ENCODE measurements around the gene PSMD11. TPM values are rescaled to one million over a fixed set of nuclear protein-coding genes. Genes with fewer than 3 reads are reported as not detected.

PSMD11 gene
- total and polyA plus RNA-seq, 2 donors (not counting 3 experiments of a cell fraction or from before 2014, with no cell fraction given): 59.4 to 153 TPM

GRCh38 chr17:32483451-32484019 is 39.2 kb downstream of the PSMD11 start:
- H2AFZ ChIP-seq (ENCODE audit: low read depth, low read length): no peak overlapping the region
- no peak overlapping the region for H3K4me2 ChIP-seq (ENCODE audit: insufficient read depth, low read length)
- ChIA-PET CTCF (interaction anchor here (0.6 to 6.6 kb wide), 25 partner anchors 11 to 1267 kb away, joined by 3 to 41 read pairs (median 4); partner anchors contain the start of genes MYO1D and PSMD11), POLR2A (no interaction called here)
- peaks cover 2% of the 10 kb centered on the region for H3K79me2 ChIP-seq (ENCODE audit: control insufficient read depth, insufficient read depth, low read length)
- H3K9me3 ChIP-seq (replicated peaks; ENCODE audit: control insufficient read depth, insufficient read depth, low read length): no peaks in the 10 kb centered on the region
- no peaks in the 10 kb centered on the region for H4K20me1 ChIP-seq (replicated peaks; ENCODE audit: control insufficient read depth, extremely low read depth, insufficient read depth, low read length)
- H3K4me1 ChIP-seq (ENCODE audit: control insufficient read depth, extremely low read depth, insufficient read depth, low read length): peaks cover 6% of the 10 kb centered on the region
- no TSS peak for BruUV-seq (replicated peaks)
- FAIRE-seq (peak; percentile 79), DNase-seq (ENCODE audit: low read depth, low spot score) (peak; percentile 72)
- no peak overlapping the region for H3K4me3 ChIP-seq (replicated peaks in 1 of 3; ENCODE audit: insufficient read depth in 1 of 3, low read depth in 1 of 3, low read length in 3 of 3)
- TF ChIP-seq, protein P1, sequence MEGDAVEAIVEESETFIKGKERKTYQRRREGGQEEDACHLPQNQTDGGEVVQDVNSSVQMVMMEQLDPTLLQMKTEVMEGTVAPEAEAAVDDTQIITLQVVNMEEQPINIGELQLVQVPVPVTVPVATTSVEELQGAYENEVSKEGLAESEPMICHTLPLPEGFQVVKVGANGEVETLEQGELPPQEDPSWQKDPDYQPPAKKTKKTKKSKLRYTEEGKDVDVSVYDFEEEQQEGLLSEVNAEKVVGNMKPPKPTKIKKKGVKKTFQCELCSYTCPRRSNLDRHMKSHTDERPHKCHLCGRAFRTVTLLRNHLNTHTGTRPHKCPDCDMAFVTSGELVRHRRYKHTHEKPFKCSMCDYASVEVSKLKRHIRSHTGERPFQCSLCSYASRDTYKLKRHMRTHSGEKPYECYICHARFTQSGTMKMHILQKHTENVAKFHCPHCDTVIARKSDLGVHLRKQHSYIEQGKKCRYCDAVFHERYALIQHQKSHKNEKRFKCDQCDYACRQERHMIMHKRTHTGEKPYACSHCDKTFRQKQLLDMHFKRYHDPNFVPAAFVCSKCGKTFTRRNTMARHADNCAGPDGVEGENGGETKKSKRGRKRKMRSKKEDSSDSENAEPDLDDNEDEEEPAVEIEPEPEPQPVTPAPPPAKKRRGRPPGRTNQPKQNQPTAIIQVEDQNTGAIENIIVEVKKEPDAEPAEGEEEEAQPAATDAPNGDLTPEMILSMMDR (IDR thresholded peaks at IDR 0.05; ENCODE audit: extremely low read depth in 1 of 2, insufficient read depth in 1 of 2, low read depth in 1 of 2, low read length in 2 of 2): peak; percentile 61 to 76
- no peak for TF ChIP-seq JUN (IDR thresholded peaks at IDR 0.05; ENCODE audit: borderline replicate concordance, insufficient read depth, insufficient read length, low read depth)
- no peaks in the 10 kb centered on the region for H3K27me3 ChIP-seq (ENCODE audit: control insufficient read depth in 2 of 2, insufficient read depth in 2 of 2, low read length in 2 of 2)
- H3K9ac ChIP-seq (replicated peaks; ENCODE audit: extremely low read depth, insufficient read depth, low read length): no peak overlapping the region
- peaks cover 4 to 24% of the 10 kb centered on the region in 2 experiments for H3K36me3 ChIP-seq (ENCODE audit: control insufficient read depth in 2 of 2, extremely low read depth in 1 of 2, insufficient read depth in 2 of 2, low read length in 2 of 2)
- dilution Hi-C loops (cut with MboI; ENCODE audit: extremely low pct_ligation_motif_present, low sequenced_read_pairs): no loop called here
- H3K9me1 ChIP-seq (replicated peaks; ENCODE audit: control insufficient read depth, extremely low read depth, insufficient read depth, low read length): no peaks in the 10 kb centered on the region
- no peak overlapping the region for H3K27ac ChIP-seq (ENCODE audit: insufficient read depth, low read depth, low read length)
- intact Hi-C loops (cut with micrococcal nuclease): loop anchor here (1.0 to 10.0 kb wide), 4 partner anchors 174 to 511 kb away; partner anchors contain the start of genes MYO1D and SPACA3

- ChIA-PET POLR2A (no interaction called here), CTCF (interaction anchor here (0.6 to 6.6 kb wide), 23 partner anchors 12 to 1267 kb away, joined by 3 to 41 read pairs (median 4); partner anchors contain the start of genes MYO1D and PSMD11)
- intact Hi-C loops (cut with micrococcal nuclease) (loop anchor here (5.0 to 10.0 kb wide), 2 partner anchors 173 to 511 kb away; partner anchors contain the start of gene SPACA3), dilution Hi-C loops (cut with MboI; ENCODE audit: extremely low pct_ligation_motif_present, low sequenced_read_pairs) (no loop called here)
- H3K79me2 ChIP-seq (ENCODE audit: control insufficient read depth, insufficient read depth, low read length): peaks cover 2% of the 10 kb centered on the region
- FAIRE-seq: no peak
- no peaks in the 10 kb centered on the region for H4K20me1 ChIP-seq (replicated peaks; ENCODE audit: control insufficient read depth, extremely low read depth, insufficient read depth, low read length)
- no peak overlapping the region for H3K4me3 ChIP-seq (replicated peaks in 1 of 3; ENCODE audit: insufficient read depth in 1 of 3, low read depth in 1 of 3, low read length in 3 of 3)
- no peaks in the 10 kb centered on the region for H3K9me1 ChIP-seq (replicated peaks; ENCODE audit: control insufficient read depth, extremely low read depth, insufficient read depth, low read length)
- no peak for TF ChIP-seq GATA2 (IDR thresholded peaks at IDR 0.05; ENCODE audit: insufficient read depth, insufficient read length, low read depth, low read length)
- TF ChIP-seq MYC (IDR thresholded peaks at IDR 0.05; ENCODE audit: low read depth, low read length): no peak
- TF ChIP-seq POLR2AphosphoS5 (IDR thresholded peaks at IDR 0.05; ENCODE audit: insufficient read depth, low read depth, low read length): no peak
- no peak for TF ChIP-seq JUN (IDR thresholded peaks at IDR 0.05; ENCODE audit: borderline replicate concordance, insufficient read depth, insufficient read length, low read depth)
- no peak for TF ChIP-seq MAX (IDR thresholded peaks at IDR 0.05; ENCODE audit: insufficient read depth, insufficient read length)
- TF ChIP-seq POLR2A (IDR thresholded peaks at IDR 0.05; ENCODE audit: low read depth, low read length): no peak
- TF ChIP-seq EZH2 (IDR thresholded peaks at IDR 0.05; ENCODE audit: borderline replicate concordance, low read depth, low read length, severe bottlenecking): no peak
- TF ChIP-seq FOS (IDR thresholded peaks at IDR 0.05; ENCODE audit: borderline replicate concordance, insufficient read depth, low read length): no peak
- TF ChIP-seq, protein P1 (IDR thresholded peaks at IDR 0.05; ENCODE audit: extremely low read depth in 1 of 2, insufficient read depth in 1 of 2, low read depth in 1 of 2, low read length in 2 of 2): no peak
- no peaks in the 10 kb centered on the region for H3K9me3 ChIP-seq (replicated peaks; ENCODE audit: control insufficient read depth, insufficient read depth, low read length)
- BruUV-seq (replicated peaks): no TSS peak
- H2AFZ ChIP-seq (ENCODE audit: low read depth, low read length): no peak overlapping the region
- no peak overlapping the region for H3K9ac ChIP-seq (replicated peaks; ENCODE audit: extremely low read depth, insufficient read depth, low read length)
- H3K4me1 ChIP-seq (ENCODE audit: control insufficient read depth, extremely low read depth, insufficient read depth, low read length): peaks cover 6% of the 10 kb centered on the region
- no peak overlapping the region for H3K27ac ChIP-seq (ENCODE audit: insufficient read depth, low read depth, low read length)
- H3K36me3 ChIP-seq (ENCODE audit: control insufficient read depth in 2 of 2, extremely low read depth in 1 of 2, insufficient read depth in 2 of 2, low read length in 2 of 2): peaks cover 4 to 20% of the 10 kb centered on the region in 2 experiments
- no peak overlapping the region for H3K4me2 ChIP-seq (ENCODE audit: insufficient read depth, low read length)
- DNase-seq (ENCODE audit: low read depth, low spot score): no peak
- no peaks in the 10 kb centered on the region for H3K27me3 ChIP-seq (ENCODE audit: control insufficient read depth in 2 of 2, insufficient read depth in 2 of 2, low read length in 2 of 2)
Observed at GRCh38 chr17:32484041-32484461, 39.7 kb downstream of the PSMD11 start.
